GM19099 (cell line): Measurements from ENCODE around the gene ERC1.

Experiments
- POLR2A ChIP-seq: IDR thresholded peaks from 3 replicates; pipeline ENCODE4 v1.6.1; 2011; ENCODE audit warnings: low read depth; ENCODE audit not compliant: insufficient read length; ENCODE audit errors: extremely low read depth

Gene ERC1

DNA sequence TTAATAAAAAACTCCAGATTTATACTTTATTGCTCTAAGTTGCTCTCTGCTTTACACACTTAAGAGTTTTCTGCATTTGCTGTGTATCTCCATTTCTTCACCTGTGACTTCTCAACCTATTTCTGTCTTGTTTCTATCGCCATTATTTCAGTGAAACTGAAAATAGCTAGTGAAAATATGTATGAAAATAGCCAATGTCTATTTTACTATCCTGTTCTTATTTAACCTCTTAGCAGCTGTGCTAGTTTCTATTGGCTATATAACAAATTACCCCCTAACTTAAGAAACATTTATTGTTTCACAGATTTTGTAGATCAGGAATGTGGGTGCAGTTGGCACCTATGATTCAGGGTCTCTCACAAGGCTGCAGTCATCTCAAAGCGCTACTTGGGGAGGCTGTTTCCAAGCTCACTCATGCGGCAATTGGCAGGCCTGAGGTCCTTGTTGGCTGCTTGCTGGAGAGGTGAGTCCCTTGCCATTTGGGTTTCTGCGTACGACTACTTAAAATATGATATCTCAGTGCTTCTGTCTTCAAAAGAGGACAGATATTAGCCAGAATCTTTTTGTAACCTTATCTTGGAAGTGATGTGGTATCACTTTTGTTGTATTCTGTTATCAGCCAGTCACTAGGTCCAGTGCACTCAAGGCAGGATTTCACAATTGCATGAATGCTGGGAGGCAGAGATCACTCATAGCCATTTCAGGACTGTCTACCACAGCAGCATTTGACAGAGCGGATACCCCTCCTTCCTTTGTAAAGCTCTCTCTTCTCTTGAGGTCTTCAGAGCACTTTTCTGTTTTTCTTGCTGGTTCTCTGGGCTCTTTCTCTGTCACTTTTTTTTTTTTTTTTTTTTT lies 7.2 kb downstream of the ERC1 start:
- no peak for TF ChIP-seq POLR2A

DNA sequence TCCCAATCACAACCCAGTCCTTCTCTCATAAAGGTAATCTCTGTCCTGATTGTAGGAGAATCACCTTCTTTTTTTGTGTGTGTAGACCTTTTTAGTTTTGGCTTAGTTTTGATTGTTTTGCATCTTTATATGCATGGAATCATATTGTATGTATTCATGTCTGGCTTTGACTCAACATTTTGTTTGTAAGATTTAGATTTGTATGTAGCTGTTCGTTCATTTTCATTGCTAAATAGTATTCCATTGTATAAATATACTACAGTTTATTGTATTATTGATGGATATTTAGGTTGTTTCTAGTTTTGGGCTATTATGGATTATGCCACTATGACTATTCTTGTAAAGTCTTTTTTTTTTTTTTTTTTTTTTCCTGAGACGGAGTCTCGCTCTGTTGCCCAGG lies 10.5 kb downstream of the ERC1 start:
- TF ChIP-seq POLR2A: no peak

DNA sequence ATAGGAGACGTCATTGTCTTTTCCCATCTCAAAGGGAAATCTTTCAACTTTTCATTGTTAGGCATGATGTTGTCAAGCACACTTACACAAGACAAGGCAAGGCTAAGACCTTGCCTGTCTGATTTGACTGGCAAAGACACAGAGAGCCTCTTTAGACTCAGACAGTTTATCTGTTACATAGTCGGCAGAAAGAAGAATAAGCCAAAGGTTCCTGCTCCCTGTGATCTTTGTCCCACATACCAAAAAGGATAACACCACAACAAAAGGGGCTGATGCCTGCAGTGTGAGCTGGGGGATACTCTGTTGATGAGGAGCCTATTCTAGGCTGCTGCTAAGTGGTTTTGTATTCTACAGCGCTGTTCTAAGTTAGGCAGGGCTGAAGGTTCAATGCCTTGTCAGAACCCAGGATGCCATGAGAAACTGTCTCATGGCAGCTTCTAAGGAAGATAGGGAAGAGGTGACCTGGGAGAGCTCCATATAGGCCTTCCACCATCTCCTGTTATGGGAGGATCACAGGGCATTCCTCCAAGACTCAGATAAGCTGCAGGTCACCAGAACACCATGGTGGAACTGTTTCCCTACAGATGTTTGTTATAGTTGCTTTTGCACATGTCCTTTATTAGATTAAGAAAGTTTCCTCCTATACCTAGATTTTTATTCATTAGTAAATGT lies 12.7 kb downstream of the ERC1 start:
- no peak for TF ChIP-seq POLR2A

- no peak for TF ChIP-seq POLR2A
Measured at GRCh38 chr12:1006255-1006654, 15.2 kb downstream of the ERC1 start.

GRCh38 chr12:1007276-1007675 lies 16.3 kb downstream of the ERC1 start:
- TF ChIP-seq POLR2A: no peak

- no peak for TF ChIP-seq POLR2A
Measured at GRCh38 chr12:1007994-1008393, 17.0 kb downstream of the ERC1 start.

- no peak for TF ChIP-seq POLR2A
Measured at GRCh38 chr12:1011091-1011490, 20.1 kb downstream of the ERC1 start.

GRCh38 chr12:1013618-1014489 lies 22.8 kb downstream of the ERC1 start:
- no peak for TF ChIP-seq POLR2A

DNA sequence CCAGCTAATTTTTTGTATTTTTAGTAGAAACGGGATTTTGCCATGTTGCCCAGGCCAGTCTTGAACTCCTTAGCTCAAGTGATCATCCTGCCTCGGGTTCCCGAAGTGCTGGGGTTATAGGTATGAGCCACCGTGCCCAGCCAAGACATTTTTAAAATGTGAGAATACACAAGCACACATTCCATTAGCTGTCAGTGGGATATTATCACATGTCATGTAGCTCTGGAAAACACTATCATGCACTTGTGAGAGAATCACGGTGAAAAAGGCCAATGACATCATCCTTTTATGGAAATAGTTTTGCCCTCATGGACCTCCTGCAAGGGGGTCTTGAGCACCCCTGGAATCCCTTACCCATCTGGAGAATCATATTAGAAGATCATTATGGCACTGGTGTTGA lies 28.3 kb downstream of the ERC1 start:
- no peak for TF ChIP-seq POLR2A

DNA sequence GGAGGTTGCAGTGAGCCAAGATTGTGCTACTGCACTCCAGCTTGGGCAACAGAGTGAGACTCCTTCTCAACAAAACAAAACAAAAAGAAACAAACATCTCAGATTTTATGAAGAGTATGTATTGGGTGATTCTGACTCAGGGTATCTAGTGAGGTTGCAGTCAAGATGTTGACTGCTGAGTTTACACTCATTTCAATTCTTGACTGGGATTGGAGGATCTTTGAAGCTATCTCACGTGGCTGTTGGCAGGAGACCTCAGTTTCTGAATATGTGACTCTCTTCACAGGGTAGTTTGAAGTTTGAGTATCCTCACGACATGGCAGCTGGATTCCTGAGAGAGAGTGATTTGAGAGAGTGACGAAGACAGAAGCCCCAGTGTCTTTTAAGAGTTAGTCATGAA lies 29.4 kb downstream of the ERC1 start:
- TF ChIP-seq POLR2A: no peak

- no peak for TF ChIP-seq POLR2A
Measured at GRCh38 chr12:1022032-1022970, 31.3 kb downstream of the ERC1 start.

GRCh38 chr12:1030779-1031178 lies 39.8 kb downstream of the ERC1 start:
- TF ChIP-seq POLR2A: no peak

DNA sequence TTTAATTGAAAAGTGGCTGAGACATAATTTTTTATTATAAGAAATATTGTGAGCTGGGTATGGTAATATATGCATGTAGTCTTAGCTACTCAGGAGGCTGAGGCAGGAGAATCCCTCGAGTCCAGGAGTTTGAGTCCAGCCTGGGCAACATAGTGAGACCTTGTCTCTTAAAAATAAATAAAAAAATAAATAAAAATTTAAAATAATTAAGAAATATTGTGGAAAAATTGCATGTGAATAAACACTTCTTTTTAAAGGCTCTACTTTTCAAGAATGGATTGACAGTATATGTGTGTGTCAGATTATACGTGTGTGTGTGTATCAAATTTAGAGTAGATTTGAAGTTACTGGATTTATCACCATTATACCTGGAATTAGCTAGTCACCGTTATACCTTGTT lies 43.2 kb downstream of the ERC1 start:
- TF ChIP-seq POLR2A: no peak

DNA sequence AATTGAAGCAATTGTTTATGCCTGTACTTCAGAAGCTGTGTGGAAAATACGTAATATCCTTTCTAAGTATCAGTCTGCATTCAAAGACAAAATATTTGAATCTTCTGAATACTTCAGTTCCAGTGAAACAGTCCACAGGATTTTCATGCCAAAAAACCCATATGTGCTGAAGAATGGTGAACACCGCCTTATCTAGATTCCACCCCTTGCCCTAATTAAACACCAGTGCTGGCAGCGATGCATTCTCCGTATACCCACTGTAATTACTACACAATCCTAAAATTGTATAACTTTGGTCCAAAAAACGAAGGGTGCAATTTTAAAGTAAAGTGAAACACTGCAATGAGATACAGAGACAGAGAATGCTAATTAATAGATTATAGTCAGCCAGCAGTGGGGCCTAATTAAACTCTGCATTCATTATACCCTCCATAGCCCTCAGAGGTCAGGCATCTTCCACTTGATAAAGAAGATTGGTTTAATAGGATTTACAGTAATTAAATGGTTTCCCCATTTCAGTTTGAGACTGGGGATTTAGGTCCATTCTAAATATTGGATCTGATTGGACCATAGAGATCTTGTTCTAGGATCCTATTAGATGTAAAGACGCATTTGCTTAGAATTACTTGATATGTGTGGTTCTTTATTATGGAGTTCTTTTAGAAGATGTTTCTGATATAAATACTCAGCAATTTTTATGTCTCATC lies 43.9 kb downstream of the ERC1 start:
- no peak for TF ChIP-seq POLR2A

- TF ChIP-seq POLR2A: no peak
Measured at GRCh38 chr12:1041478-1041877, 50.5 kb downstream of the ERC1 start.
